DMS153 treated with DMSO at 0.1 percent for 48 hours (cell line): Measurements from ENCODE around the gene ATP6AP1.
A peak's percentile ranks its signal among the peaks of the same experiment; 100 is the strongest.
"Not testable (repeated sequence)": the region's sequence is repeated elsewhere in the genome, so short reads cannot be mapped to it uniquely, and the experiment has no call there.

Source experiments
- DNase-seq: peaks from one replicate; lab custom pipeline; 2025; ENCODE audit not compliant: unreplicated experiment; lab: John Stamatoyannopoulos, UW

Gene ATP6AP1

GRCh38 chrX:154428176-154429171 lies at the start of gene ATP6AP1:
Gene ATP6AP1, plus strand, starts transcription at chrX:154428677. Its CDS starts 16 bp downstream, at chrX:154428693.
- DNase-seq: peak; percentile 93

GRCh38 chrX:154378799-154379568 lies 49.5 kb upstream of the ATP6AP1 start, which contains the start of gene EMD:
Gene EMD, plus strand, starts transcription at chrX:154379295. Its CDS starts 190 bp downstream, at chrX:154379485.
- DNase-seq: peak; percentile 100

- DNase-seq: no peak
Measured at GRCh38 chrX:154379569-154379951, 48.9 kb upstream of the ATP6AP1 start.

- DNase-seq: no peak
Measured at GRCh38 chrX:154380153-154380552, 48.3 kb upstream of the ATP6AP1 start.

GRCh38 chrX:154380787-154381186 lies 47.7 kb upstream of the ATP6AP1 start:
- no peak for DNase-seq

GRCh38 chrX:154381271-154381670 lies 47.2 kb upstream of the ATP6AP1 start:
- no peak for DNase-seq

GRCh38 chrX:154382483-154383069 lies 45.9 kb upstream of the ATP6AP1 start:
- no peak for DNase-seq

GRCh38 chrX:154383359-154384283 lies 44.9 kb upstream of the ATP6AP1 start:
- DNase-seq: no peak

- DNase-seq: no peak
Measured at GRCh38 chrX:154384284-154384892, 44.1 kb upstream of the ATP6AP1 start.

GRCh38 chrX:154388094-154388493 lies 40.4 kb upstream of the ATP6AP1 start:
- DNase-seq: not testable (repeated sequence)

GRCh38 chrX:154388649-154389048 lies 39.8 kb upstream of the ATP6AP1 start:
- DNase-seq: not testable (repeated sequence)

- not testable (repeated sequence) for DNase-seq
Measured at GRCh38 chrX:154389812-154390747, 38.4 kb upstream of the ATP6AP1 start.

GRCh38 chrX:154396363-154396762 lies 32.1 kb upstream of the ATP6AP1 start:
- DNase-seq: not testable (repeated sequence)

- no peak for DNase-seq
Measured at GRCh38 chrX:154396973-154397887, 31.2 kb upstream of the ATP6AP1 start.

- peak; percentile 95 for DNase-seq
Measured at GRCh38 chrX:154397888-154398667, 30.4 kb upstream of the ATP6AP1 start, which contains the start of gene RPL10. Gene RPL10, plus strand, starts transcription at chrX:154398377. Its CDS starts 143 bp downstream, at chrX:154398520.

GRCh38 chrX:154398668-154399526 lies 29.6 kb upstream of the ATP6AP1 start:
- peak; percentile 89 for DNase-seq
